WTC11 (cell line): ENCODE results near the gene LZTR1. TPM values are rescaled to one million over a fixed set of nuclear protein-coding genes. Genes with fewer than 3 reads are reported as not detected.
A peak's percentile ranks its signal among the peaks of the same experiment; 100 is the strongest.
"Not testable (repeated sequence)": the region's sequence is repeated elsewhere in the genome, so short reads cannot be mapped to it uniquely, and the experiment has no call there.

Source experiments
- ATAC-seq: fragments of 200-7000 bp; cut with Tn5 transposase; 2 replicates; pipeline ENCODE4 v1.10.0; 2021; ENCODE audit warnings: mild to moderate bottlenecking, moderate library complexity
- CTCF ChIA-PET: fragments of 300-600 bp; sonication (Branson Sonifier 250); formaldehyde crosslinking; loops from one replicate; lab custom pipeline; 2021; ENCODE audit warnings: antibody characterized with exemption; lab: Charles Lee
- POLR2A ChIA-PET: fragments of 350-600 bp; sonication (Branson Sonifier 250); formaldehyde crosslinking; loops from one replicate; lab custom pipeline; 2021; ENCODE audit warnings: antibody characterized with exemption; lab: Charles Lee
- DNase-seq: peaks from one replicate; pipeline ENCODE4 v3.0.0; 2021; ENCODE audit warnings: low spot score
- H3K27ac Mint-ChIP-seq: 2 replicates; pipeline ENCODE4 v1.8.0; 2021; ENCODE audit warnings: mixed read lengths
- H3K27me3 Mint-ChIP-seq: 2 replicates; pipeline ENCODE4 v1.8.0; 2021; ENCODE audit warnings: low read depth, mild to moderate bottlenecking, moderate library complexity, mixed read lengths
- H3K36me3 Mint-ChIP-seq: 2 replicates; pipeline ENCODE4 v1.8.0; 2021; ENCODE audit warnings: mixed read lengths
- H3K4me1 Mint-ChIP-seq: 2 replicates; pipeline ENCODE4 v1.8.0; 2022; ENCODE audit warnings: mixed read lengths
- H3K4me3 Mint-ChIP-seq: 2 replicates; pipeline ENCODE4 v1.8.0; 2021; ENCODE audit warnings: mild to moderate bottlenecking, moderate library complexity, mixed read lengths
- H3K9me3 Mint-ChIP-seq: 2 replicates; pipeline ENCODE4 v1.8.0; 2021; ENCODE audit warnings: mixed read lengths
- ATF3 ChIP-seq: sonication (generic); formaldehyde crosslinking; conservative IDR thresholded peaks from 2 replicates; pipeline ENCODE4 v1.8.1; 2022; ENCODE audit warnings: mild to moderate bottlenecking, missing genetic modification reagents
- CBFB ChIP-seq: sonication (generic); formaldehyde crosslinking; IDR thresholded peaks from 2 replicates; pipeline ENCODE4 v1.8.1; 2022; ENCODE audit warnings: mild to moderate bottlenecking, low read depth, missing genetic modification reagents
- ETV6 ChIP-seq: sonication (generic); formaldehyde crosslinking; IDR thresholded peaks from 2 replicates; pipeline ENCODE4 v1.8.1; 2022; ENCODE audit warnings: mild to moderate bottlenecking, missing genetic modification reagents
- GABPB1 ChIP-seq: sonication (generic); formaldehyde crosslinking; IDR thresholded peaks from 2 replicates; pipeline ENCODE4 v1.8.1; 2023; ENCODE audit warnings: mild to moderate bottlenecking, missing genetic modification reagents
- HMGA2 ChIP-seq: fragments of 250-450 bp; sonication (Bioruptor Pico); IDR thresholded peaks from 2 replicates; pipeline ENCODE4 v1.4.0; 2021; ENCODE audit warnings: mild to moderate bottlenecking, moderate library complexity
- MXD4 ChIP-seq: fragments of 250-450 bp; sonication (Bioruptor Pico); IDR thresholded peaks from 2 replicates; pipeline ENCODE4 v1.8.0; 2021; ENCODE audit warnings: mild to moderate bottlenecking, moderate library complexity, borderline replicate concordance
- PRRX2 ChIP-seq: fragments of 250-450 bp; sonication (Bioruptor Pico); IDR thresholded peaks from 2 replicates; pipeline ENCODE4 v1.8.0; 2021; ENCODE audit warnings: mild to moderate bottlenecking
- RELA ChIP-seq: sonication (generic); formaldehyde crosslinking; IDR thresholded peaks from 2 replicates; pipeline ENCODE4 v1.8.1; 2022; ENCODE audit warnings: missing genetic modification reagents, mild to moderate bottlenecking, borderline replicate concordance
- SMAD3 ChIP-seq: sonication (generic); formaldehyde crosslinking; IDR thresholded peaks from 2 replicates; pipeline ENCODE4 v1.8.0; 2022; ENCODE audit warnings: missing genetic modification reagents, mild to moderate bottlenecking, borderline replicate concordance
- SOX15 ChIP-seq: fragments of 250-450 bp; sonication (Bioruptor Pico); IDR thresholded peaks from 2 replicates; pipeline ENCODE4 v1.9.0; 2021; ENCODE audit warnings: mild to moderate bottlenecking
- TEAD1 ChIP-seq: sonication (generic); formaldehyde crosslinking; IDR thresholded peaks from 2 replicates; pipeline ENCODE4 v1.8.0; 2022; ENCODE audit warnings: mild to moderate bottlenecking, missing genetic modification reagents
- TEAD4 ChIP-seq: sonication (generic); formaldehyde crosslinking; IDR thresholded peaks from 2 replicates; pipeline ENCODE4 v1.8.0; 2022; ENCODE audit warnings: mild to moderate bottlenecking, missing genetic modification reagents
- ZNF416 ChIP-seq: fragments of 250-450 bp; sonication (Bioruptor Pico); IDR thresholded peaks from 2 replicates; pipeline ENCODE4 v1.9.0; 2021; ENCODE audit warnings: mild to moderate bottlenecking, inconsistent platforms
- ZNF512 ChIP-seq: sonication (generic); formaldehyde crosslinking; IDR thresholded peaks from 2 replicates; pipeline ENCODE4 v1.8.1; 2022; ENCODE audit warnings: missing genetic modification reagents, borderline replicate concordance
- total RNA-seq: library from RNA; stranded (reverse); gene quantifications from 3 replicates; pipeline ENCODE4 v1.2.3, GENCODE V29; 2021
- TF ChIP-seq, protein P1 (sequence below): sonication (generic); formaldehyde crosslinking; IDR thresholded peaks from 2 replicates; pipeline ENCODE4 v1.8.0; 2022; ENCODE audit warnings: missing genetic modification reagents
- TF ChIP-seq, protein P2 (sequence below): fragments of 250-450 bp; sonication (Bioruptor Pico); IDR thresholded peaks from 2 replicates; pipeline ENCODE4 v1.9.0; 2021; ENCODE audit warnings: mild to moderate bottlenecking
- TF ChIP-seq, protein P3 (sequence below): sonication (generic); formaldehyde crosslinking; IDR thresholded peaks from 2 replicates; pipeline ENCODE4 v1.8.1; 2023; ENCODE audit warnings: mild to moderate bottlenecking, missing genetic modification reagents

LZTR1 gene
- total RNA-seq, 1 experiment from 2014 or later = 38.3 TPM

DNA sequence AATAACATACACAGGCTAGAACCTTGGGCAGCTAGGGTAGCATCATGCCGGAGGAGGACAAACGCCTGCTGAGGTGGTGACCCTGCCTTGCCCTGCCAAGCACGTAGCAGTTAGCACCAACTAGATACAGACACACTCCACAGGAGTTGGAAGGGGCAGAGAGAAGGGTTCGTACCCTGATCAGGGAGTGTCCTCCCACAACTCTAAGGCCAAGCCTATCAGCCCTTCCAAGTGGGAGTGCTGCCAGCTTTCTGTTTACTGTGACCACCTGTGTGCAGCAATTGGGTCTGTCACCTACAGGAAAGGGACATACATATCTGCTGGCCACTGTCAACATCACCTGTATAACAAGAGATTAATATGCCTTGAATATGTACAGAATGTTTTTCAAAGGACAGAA lies 21.7 kb downstream of the LZTR1 start (continued):
- no peak for TF ChIP-seq ATF3 (CRISPR knock-in tag)
- TF ChIP-seq, all 79 proteins: peak for 0

- H3K27ac Mint-ChIP-seq, H3K9me3 Mint-ChIP-seq, H3K4me3 Mint-ChIP-seq, POLR2A ChIA-PET, H3K27me3 Mint-ChIP-seq, ATAC-seq, DNase-seq, H3K36me3 Mint-ChIP-seq: not testable (repeated sequence)
- H3K4me1 Mint-ChIP-seq = peaks cover 26% of the 10 kb centered on the region
- CTCF ChIA-PET = interaction anchor here (1.0 to 2.2 kb wide), 4 partner anchors 12 to 124 kb away, joined by 4 to 12 read pairs (median 7); partner anchors contain the start of gene LZTR1
Measured at GRCh38 chr22:21009208-21009607, 27.1 kb downstream of the LZTR1 start.

- Mint-ChIP-seq H3K27me3 (peaks cover 8% of the 10 kb centered on the region), H3K9me3 (no peaks in the 10 kb centered on the region), H3K27ac (no peak overlapping the region; the same call in 1 of the 2 replicates), H3K36me3 (no peaks in the 10 kb centered on the region), H3K4me3 (peak overlapping the region; percentile 47), H3K4me1 (peaks cover 32% of the 10 kb centered on the region)
- POLR2A ChIA-PET = no interaction called here
- CTCF ChIA-PET = interaction anchor here (0.6 to 2.2 kb wide), 7 partner anchors 11 to 124 kb away, joined by 3 to 12 read pairs (median 6); partner anchors contain the start of genes AIFM3 and LZTR1
- peak; percentile 56 for DNase-seq
- peak; percentile 29 for ATAC-seq
- TF ChIP-seq GABPB1 (CRISPR knock-in tag) = peak; percentile 51; the same call in 1 of the 2 replicates
- no peak for TF ChIP-seq ZNF512 (CRISPR knock-in tag)
- TF ChIP-seq, all 79 proteins: peak for 1
Measured at GRCh38 chr22:21009638-21010425, 27.7 kb downstream of the LZTR1 start.

DNA sequence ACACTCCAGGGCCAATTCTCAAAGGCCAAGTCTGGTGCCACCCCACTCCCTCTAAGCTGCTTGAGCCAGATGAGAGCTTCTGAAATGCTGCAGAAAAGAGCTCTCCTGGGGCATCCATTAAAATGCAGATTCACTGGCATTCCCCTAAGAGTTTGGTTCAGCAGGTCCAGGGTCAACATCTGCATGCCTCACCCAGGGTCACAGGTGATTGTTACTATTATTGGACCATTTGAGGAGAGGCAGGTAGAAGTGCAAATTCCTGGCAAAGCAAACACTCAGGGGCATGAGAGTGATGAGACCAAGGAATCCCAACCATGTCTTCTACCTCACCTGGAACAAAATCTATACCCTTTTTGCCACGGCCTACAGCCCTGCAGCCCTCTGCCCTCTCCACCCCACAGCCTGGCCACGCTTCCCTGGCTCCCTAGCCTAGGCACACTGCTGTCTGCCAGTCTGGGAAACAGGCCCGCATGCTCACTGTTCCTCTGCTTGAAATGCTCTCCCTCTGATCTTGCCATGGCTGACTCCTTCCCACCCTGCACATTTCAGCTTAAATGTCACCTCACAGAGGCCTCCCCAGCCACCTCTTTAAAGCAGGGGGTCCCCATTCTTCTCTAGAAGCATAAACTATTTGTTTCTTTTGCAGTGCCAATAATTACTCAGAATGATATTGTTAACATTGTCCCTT lies 28.5 kb downstream of the LZTR1 start:
- Mint-ChIP-seq H3K27ac (no peak overlapping the region; the same call in 1 of the 2 replicates), H3K9me3 (no peaks in the 10 kb centered on the region), H3K4me1 (peaks cover 36% of the 10 kb centered on the region), H3K4me3 (peak overlapping the region; percentile 47), H3K36me3 (no peaks in the 10 kb centered on the region), H3K27me3 (peaks cover 11% of the 10 kb centered on the region)
- ATAC-seq (peak; percentile 43), DNase-seq (no peak)
- CTCF ChIA-PET = interaction anchor here (0.6 to 2.2 kb wide), 6 partner anchors 11 to 125 kb away, joined by 3 to 12 read pairs (median 5); partner anchors contain the start of gene AIFM3
- POLR2A ChIA-PET = no interaction called here
- TF ChIP-seq PRRX2 (CRISPR knock-in tag) (no peak), TEAD1 (CRISPR knock-in tag) (peak; percentile 59; the same call in 1 of the 2 replicates), TEAD4 (CRISPR knock-in tag) (no peak), SOX15 (CRISPR knock-in tag) (no peak), MXD4 (CRISPR knock-in tag) (no peak), HMGA2 (no peak), CBFB (no peak), SMAD3 (CRISPR knock-in tag) (no peak), ETV6 (CRISPR knock-in tag) (no peak), RELA (CRISPR knock-in tag) (no peak), ZNF416 (CRISPR knock-in tag) (no peak)
- TF ChIP-seq, protein P1, sequence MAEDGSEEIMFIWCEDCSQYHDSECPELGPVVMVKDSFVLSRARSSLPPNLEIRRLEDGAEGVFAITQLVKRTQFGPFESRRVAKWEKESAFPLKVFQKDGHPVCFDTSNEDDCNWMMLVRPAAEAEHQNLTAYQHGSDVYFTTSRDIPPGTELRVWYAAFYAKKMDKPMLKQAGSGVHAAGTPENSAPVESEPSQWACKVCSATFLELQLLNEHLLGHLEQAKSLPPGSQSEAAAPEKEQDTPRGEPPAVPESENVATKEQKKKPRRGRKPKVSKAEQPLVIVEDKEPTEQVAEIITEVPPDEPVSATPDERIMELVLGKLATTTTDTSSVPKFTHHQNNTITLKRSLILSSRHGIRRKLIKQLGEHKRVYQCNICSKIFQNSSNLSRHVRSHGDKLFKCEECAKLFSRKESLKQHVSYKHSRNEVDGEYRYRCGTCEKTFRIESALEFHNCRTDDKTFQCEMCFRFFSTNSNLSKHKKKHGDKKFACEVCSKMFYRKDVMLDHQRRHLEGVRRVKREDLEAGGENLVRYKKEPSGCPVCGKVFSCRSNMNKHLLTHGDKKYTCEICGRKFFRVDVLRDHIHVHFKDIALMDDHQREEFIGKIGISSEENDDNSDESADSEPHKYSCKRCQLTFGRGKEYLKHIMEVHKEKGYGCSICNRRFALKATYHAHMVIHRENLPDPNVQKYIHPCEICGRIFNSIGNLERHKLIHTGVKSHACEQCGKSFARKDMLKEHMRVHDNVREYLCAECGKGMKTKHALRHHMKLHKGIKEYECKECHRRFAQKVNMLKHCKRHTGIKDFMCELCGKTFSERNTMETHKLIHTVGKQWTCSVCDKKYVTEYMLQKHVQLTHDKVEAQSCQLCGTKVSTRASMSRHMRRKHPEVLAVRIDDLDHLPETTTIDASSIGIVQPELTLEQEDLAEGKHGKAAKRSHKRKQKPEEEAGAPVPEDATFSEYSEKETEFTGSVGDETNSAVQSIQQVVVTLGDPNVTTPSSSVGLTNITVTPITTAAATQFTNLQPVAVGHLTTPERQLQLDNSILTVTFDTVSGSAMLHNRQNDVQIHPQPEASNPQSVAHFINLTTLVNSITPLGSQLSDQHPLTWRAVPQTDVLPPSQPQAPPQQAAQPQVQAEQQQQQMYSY (CRISPR knock-in tag) = peak; percentile 41; the same call in 1 of the 2 replicates
- TF ChIP-seq, protein P2, sequence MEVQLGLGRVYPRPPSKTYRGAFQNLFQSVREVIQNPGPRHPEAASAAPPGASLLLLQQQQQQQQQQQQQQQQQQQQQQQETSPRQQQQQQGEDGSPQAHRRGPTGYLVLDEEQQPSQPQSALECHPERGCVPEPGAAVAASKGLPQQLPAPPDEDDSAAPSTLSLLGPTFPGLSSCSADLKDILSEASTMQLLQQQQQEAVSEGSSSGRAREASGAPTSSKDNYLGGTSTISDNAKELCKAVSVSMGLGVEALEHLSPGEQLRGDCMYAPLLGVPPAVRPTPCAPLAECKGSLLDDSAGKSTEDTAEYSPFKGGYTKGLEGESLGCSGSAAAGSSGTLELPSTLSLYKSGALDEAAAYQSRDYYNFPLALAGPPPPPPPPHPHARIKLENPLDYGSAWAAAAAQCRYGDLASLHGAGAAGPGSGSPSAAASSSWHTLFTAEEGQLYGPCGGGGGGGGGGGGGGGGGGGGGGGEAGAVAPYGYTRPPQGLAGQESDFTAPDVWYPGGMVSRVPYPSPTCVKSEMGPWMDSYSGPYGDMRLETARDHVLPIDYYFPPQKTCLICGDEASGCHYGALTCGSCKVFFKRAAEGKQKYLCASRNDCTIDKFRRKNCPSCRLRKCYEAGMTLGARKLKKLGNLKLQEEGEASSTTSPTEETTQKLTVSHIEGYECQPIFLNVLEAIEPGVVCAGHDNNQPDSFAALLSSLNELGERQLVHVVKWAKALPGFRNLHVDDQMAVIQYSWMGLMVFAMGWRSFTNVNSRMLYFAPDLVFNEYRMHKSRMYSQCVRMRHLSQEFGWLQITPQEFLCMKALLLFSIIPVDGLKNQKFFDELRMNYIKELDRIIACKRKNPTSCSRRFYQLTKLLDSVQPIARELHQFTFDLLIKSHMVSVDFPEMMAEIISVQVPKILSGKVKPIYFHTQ (CRISPR knock-in tag) = no peak
- TF ChIP-seq, protein P3, sequence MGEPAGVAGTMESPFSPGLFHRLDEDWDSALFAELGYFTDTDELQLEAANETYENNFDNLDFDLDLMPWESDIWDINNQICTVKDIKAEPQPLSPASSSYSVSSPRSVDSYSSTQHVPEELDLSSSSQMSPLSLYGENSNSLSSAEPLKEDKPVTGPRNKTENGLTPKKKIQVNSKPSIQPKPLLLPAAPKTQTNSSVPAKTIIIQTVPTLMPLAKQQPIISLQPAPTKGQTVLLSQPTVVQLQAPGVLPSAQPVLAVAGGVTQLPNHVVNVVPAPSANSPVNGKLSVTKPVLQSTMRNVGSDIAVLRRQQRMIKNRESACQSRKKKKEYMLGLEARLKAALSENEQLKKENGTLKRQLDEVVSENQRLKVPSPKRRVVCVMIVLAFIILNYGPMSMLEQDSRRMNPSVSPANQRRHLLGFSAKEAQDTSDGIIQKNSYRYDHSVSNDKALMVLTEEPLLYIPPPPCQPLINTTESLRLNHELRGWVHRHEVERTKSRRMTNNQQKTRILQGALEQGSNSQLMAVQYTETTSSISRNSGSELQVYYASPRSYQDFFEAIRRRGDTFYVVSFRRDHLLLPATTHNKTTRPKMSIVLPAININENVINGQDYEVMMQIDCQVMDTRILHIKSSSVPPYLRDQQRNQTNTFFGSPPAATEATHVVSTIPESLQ = no peak
